IMR-90 (cell line): ENCODE results near the gene PPP1R14C. TPM values are rescaled to one million over a fixed set of nuclear protein-coding genes. Genes with fewer than 3 reads are reported as not detected.

Experiments
- ATAC-seq: fragments of 200-7000 bp; cut with Tn5 transposase; 2 replicates; pipeline ENCODE4 v1.9.1; 2020; ENCODE audit warnings: low read depth, mild to moderate bottlenecking, moderate library complexity
- BruUV-seq: library from RNA; stranded (reverse); fragments of 400-500 nt; replicated peaks from 2 replicates; lab custom pipeline; 2021; lab: Mats Ljungman, UMichigan
- CTCF ChIA-PET: fragments of 300-600 bp; formaldehyde crosslinking; extraction: SDS; loops from one replicate; lab custom pipeline; 2021; ENCODE audit warnings: antibody characterized with exemption; lab: Yijun Ruan, JAX
- POLR2A ChIA-PET: fragments of 300-600 bp; sonication (Branson Sonifier 250); formaldehyde crosslinking; loops from one replicate; lab custom pipeline; 2022; ENCODE audit warnings: antibody characterized with exemption; ENCODE audit not compliant: unreplicated experiment; lab: Charles Lee
- DNase-seq: peaks from one replicate; pipeline ENCODE4 v3.0.0; 2013
- H2AFZ ChIP-seq: replicated peaks from 2 replicates; pipeline ENCODE3; 2013; ENCODE audit warnings: low read length, mild to moderate bottlenecking; ENCODE audit not compliant: poor library complexity
- H2AK5ac ChIP-seq: 2 replicates; pipeline ENCODE4 v1.6.1; 2013; ENCODE audit warnings: low read depth, low read length, inconsistent platforms
- H2AK9ac ChIP-seq: replicated peaks from 2 replicates; pipeline ENCODE3; 2013; ENCODE audit warnings: mild to moderate bottlenecking, low read depth, low read length, moderate library complexity; ENCODE audit not compliant: poor library complexity
- H2BK120ac ChIP-seq: 2 replicates; pipeline ENCODE4 v1.6.1; 2013; ENCODE audit warnings: low read depth, low read length, inconsistent platforms
- H2BK15ac ChIP-seq: 3 replicates; pipeline ENCODE4 v1.6.1; 2013; ENCODE audit warnings: low read depth, low read length, inconsistent platforms
- H2BK20ac ChIP-seq: 2 replicates; pipeline ENCODE4 v1.6.1; 2013; ENCODE audit warnings: low read depth, mild to moderate bottlenecking, inconsistent platforms, low read length, moderate library complexity
- H2BK5ac ChIP-seq: 2 replicates; pipeline ENCODE4 v1.6.1; 2013; ENCODE audit warnings: mild to moderate bottlenecking, low read depth, low read length, inconsistent platforms; ENCODE audit not compliant: poor library complexity, severe bottlenecking
- H3K14ac ChIP-seq: replicated peaks from 2 replicates; pipeline ENCODE4 v1.6.1; 2013; ENCODE audit warnings: low read depth, low read length, inconsistent platforms
- H3K18ac ChIP-seq: 2 replicates; pipeline ENCODE4 v1.6.1; 2013; ENCODE audit warnings: low read depth, low read length, control low read depth
- H3K23ac ChIP-seq: 2 replicates; pipeline ENCODE4 v1.6.1; 2013; ENCODE audit warnings: low read depth, low read length, inconsistent platforms
- H3K27ac ChIP-seq: 2 replicates; pipeline ENCODE4 v1.5.1; 2013; ENCODE audit warnings: mild to moderate bottlenecking, control low read depth, low read length; ENCODE audit not compliant: insufficient read depth
- H3K27me3 ChIP-seq: 2 replicates; pipeline ENCODE4 v1.6.1; 2013; ENCODE audit warnings: low read length; ENCODE audit not compliant: control insufficient read depth, insufficient read depth
- H3K36me3 ChIP-seq: 2 replicates; pipeline ENCODE4 v1.6.1; 2013; ENCODE audit warnings: low read length, mixed read lengths; ENCODE audit not compliant: control insufficient read depth, insufficient read depth
- H3K4ac ChIP-seq: 2 replicates; pipeline ENCODE4 v1.6.1; 2013; ENCODE audit warnings: low read depth, low read length, inconsistent platforms
- H3K4me1 ChIP-seq: 2 replicates; pipeline ENCODE4 v1.6.1; 2013; ENCODE audit warnings: low read length, mixed read lengths; ENCODE audit not compliant: control insufficient read depth, insufficient read depth
- H3K4me2 ChIP-seq: 2 replicates; pipeline ENCODE4 v1.6.1; 2013; ENCODE audit warnings: low read depth, mild to moderate bottlenecking, control low read depth, low read length, moderate library complexity
- H3K4me3 ChIP-seq: 2 replicates; pipeline ENCODE4 v1.5.1; 2013; ENCODE audit warnings: low read depth, mild to moderate bottlenecking, control low read depth, low read length, moderate library complexity; ENCODE audit not compliant: insufficient read depth
- H3K56ac ChIP-seq: 2 replicates; pipeline ENCODE4 v1.6.1; 2013; ENCODE audit warnings: low read length, inconsistent platforms; ENCODE audit not compliant: insufficient read depth; ENCODE audit errors: extremely low read depth
- H3K79me1 ChIP-seq, 2 experiments: 2 replicates each; pipeline ENCODE4 v1.6.1; 2013; ENCODE audit warnings: low read length in 2 of 2, inconsistent platforms in 1 of 2, low read depth in 1 of 2
- H3K9ac ChIP-seq: 2 replicates; pipeline ENCODE4 v1.6.1; 2013; ENCODE audit warnings: low read depth, low read length, control low read depth
- H3K9me1 ChIP-seq: 2 replicates; pipeline ENCODE4 v1.6.1; 2013; ENCODE audit warnings: low read length, inconsistent platforms; ENCODE audit not compliant: insufficient read depth
- H3K9me3 ChIP-seq: 2 replicates; pipeline ENCODE4 v1.6.1; 2013; ENCODE audit warnings: low read length; ENCODE audit not compliant: control insufficient read depth, insufficient read depth
- H4K20me1 ChIP-seq: 2 replicates; pipeline ENCODE4 v1.6.1; 2013; ENCODE audit warnings: low read length, inconsistent platforms; ENCODE audit not compliant: insufficient read depth
- H4K5ac ChIP-seq: 2 replicates; pipeline ENCODE4 v1.6.1; 2013; ENCODE audit warnings: mild to moderate bottlenecking, low read depth, low read length, control low read depth
- H4K8ac ChIP-seq, 2 experiments: 2 replicates each; pipeline ENCODE4 v1.6.1; 2013; ENCODE audit warnings: low read depth in 2 of 2, low read length in 2 of 2, control low read depth in 1 of 2, inconsistent platforms in 1 of 2
- H4K91ac ChIP-seq: 2 replicates; pipeline ENCODE4 v1.6.1; 2013; ENCODE audit warnings: low read depth, low read length, inconsistent platforms; ENCODE audit not compliant: insufficient read depth
- BHLHE40 ChIP-seq: fragments of 150-350 bp; IDR thresholded peaks from 2 replicates; pipeline ENCODE4 v1.6.1; 2016; ENCODE audit warnings: mild to moderate bottlenecking, low read depth, low read length
- CEBPB ChIP-seq: IDR thresholded peaks from 2 replicates; pipeline ENCODE4 v1.6.1; 2012; ENCODE audit warnings: low read depth, low read length, improper control_type of control experiment
- CHD1 ChIP-seq: IDR thresholded peaks from 2 replicates; pipeline ENCODE4 v1.6.1; 2012; ENCODE audit warnings: low read depth, low read length, improper control_type of control experiment
- FOS ChIP-seq: fragments of 150-350 bp; IDR thresholded peaks from 2 replicates; pipeline ENCODE4 v1.6.1; 2016; ENCODE audit warnings: low read depth, low read length
- MAFK ChIP-seq: IDR thresholded peaks from 2 replicates; pipeline ENCODE4 v1.6.1; 2012; ENCODE audit warnings: low read depth, low read length, improper control_type of control experiment
- MAZ ChIP-seq: IDR thresholded peaks from 2 replicates; pipeline ENCODE4 v1.6.1; 2012; ENCODE audit warnings: low read depth, mild to moderate bottlenecking, low read length, improper control_type of control experiment, moderate library complexity, borderline replicate concordance
- MXI1 ChIP-seq: IDR thresholded peaks from 2 replicates; pipeline ENCODE4 v1.6.1; 2012; ENCODE audit warnings: low read depth, mild to moderate bottlenecking, low read length, moderate library complexity, borderline replicate concordance
- NFE2L2 ChIP-seq: fragments of 150-350 bp; IDR thresholded peaks from 2 replicates; pipeline ENCODE4 v1.6.1; 2016; ENCODE audit warnings: low read depth, mild to moderate bottlenecking, low read length
- POLR2A ChIP-seq: IDR thresholded peaks from 2 replicates; pipeline ENCODE4 v1.6.1; 2012; ENCODE audit warnings: mild to moderate bottlenecking, low read depth, low read length
- RAD21 ChIP-seq: IDR thresholded peaks from 2 replicates; pipeline ENCODE4 v1.6.1; 2012; ENCODE audit warnings: low read length, improper control_type of control experiment
- RCOR1 ChIP-seq: IDR thresholded peaks from 2 replicates; pipeline ENCODE4 v1.6.1; 2012; ENCODE audit warnings: mild to moderate bottlenecking, low read length, improper control_type of control experiment; ENCODE audit not compliant: insufficient replicate concordance
- RFX5 ChIP-seq: IDR thresholded peaks from 2 replicates; pipeline ENCODE4 v1.8.0; 2012; ENCODE audit warnings: low read depth, mild to moderate bottlenecking, low read length, moderate library complexity
- SMC3 ChIP-seq: fragments of 150-350 bp; IDR thresholded peaks from 2 replicates; pipeline ENCODE4 v1.6.1; 2016; ENCODE audit warnings: low read depth, mild to moderate bottlenecking, antibody characterized with exemption, low read length, moderate library complexity
- WGBS, 2 experiments: methylation state at CpG; one replicate each; pipeline versions ENCODE4 v1.1.5 to v1.1.7; 2013; ENCODE audit warnings: missing lambda C conversion rate in 2 of 2; ENCODE audit not compliant: insufficient read length in 1 of 2; ENCODE audit errors: extremely low coverage in 2 of 2; 5-methylcytosine and 5-hydroxymethylcytosine counted together
- dilution Hi-C: fragments of 300-500 bp; cut with HindIII; formaldehyde crosslinking; loops from one replicate; pipeline ENCODE4 v1.14.3; 2018; ENCODE audit warnings: low sequenced_read_pairs; ENCODE audit not compliant: unreplicated experiment
- in situ Hi-C: fragments of 300-500 bp; cut with MboI; formaldehyde crosslinking; loops from 3 replicates; pipeline ENCODE4 v1.14.3; 2019; ENCODE audit warnings: low sequenced_read_pairs, inconsistent platforms, mixed read lengths
- intact Hi-C: fragments of 100-400 bp; cut with micrococcal nuclease; formaldehyde crosslinking; loops from 2 replicates; pipeline ENCODE4 v1.10.0; 2022
- polyA plus RNA-seq, 3 experiments: library from polyadenylated mRNA; depleted of rRNA; stranded (reverse); fragments of >200 nt; gene quantifications; 2 replicates each; pipeline ENCODE4 v1.2.3, GENCODE V29; 2012; ENCODE audit warnings: low replicate concordance in 1 of 3
- total RNA-seq: library from RNA; depleted of rRNA; stranded (reverse); fragments of >200 nt; gene quantifications from 2 replicates; pipeline ENCODE4 v1.2.3, GENCODE V29; 2012
- TF ChIP-seq, protein P1 (sequence below): fragments of 150-350 bp; IDR thresholded peaks from 2 replicates; pipeline ENCODE4 v1.6.1; 2017; ENCODE audit warnings: mild to moderate bottlenecking, antibody characterized with exemption, low read length, low read depth
- TF ChIP-seq, protein P2 (sequence below): fragments of 150-350 bp; IDR thresholded peaks from 2 replicates; pipeline ENCODE4 v1.6.1; 2016; ENCODE audit warnings: low read depth, mild to moderate bottlenecking, low read length, moderate library complexity, borderline replicate concordance

The PPP1R14C gene
- total and polyA plus RNA-seq, 2 of the 4 experiments (the other 2 are of a cell fraction): not detected

DNA sequence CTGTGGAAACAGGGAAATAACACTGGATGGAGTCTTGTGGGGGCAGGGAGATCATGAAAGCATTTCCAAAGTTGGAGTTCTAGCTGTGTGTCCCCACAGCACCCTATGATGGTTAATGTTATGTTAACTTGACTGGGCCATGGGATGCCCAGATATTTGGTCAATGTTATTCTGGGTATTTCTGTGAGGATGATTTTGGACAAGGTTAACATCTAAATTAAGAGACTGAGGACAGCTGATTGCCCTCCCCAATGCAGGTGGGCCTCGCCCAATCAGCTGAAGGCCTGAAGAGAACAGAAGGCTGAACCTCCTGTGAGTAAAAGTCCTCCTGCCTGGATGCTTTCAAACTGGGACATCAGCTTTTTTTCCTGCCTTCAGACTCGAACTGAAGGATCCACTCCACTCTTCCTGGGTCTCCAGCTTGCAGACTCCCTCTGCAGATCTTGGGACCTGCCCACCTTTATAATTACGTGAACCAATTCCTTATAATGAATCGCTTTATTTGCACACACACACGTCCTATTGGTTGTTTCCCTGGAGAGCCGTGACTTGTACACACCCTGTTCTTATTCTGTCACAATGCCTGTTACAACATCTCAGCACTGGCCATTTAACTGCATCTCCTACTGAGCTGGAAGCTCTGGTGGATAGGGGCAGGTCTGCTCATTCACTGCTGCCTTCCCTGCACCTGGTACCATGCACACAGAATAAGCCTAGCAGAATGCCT, 126.4 kb downstream of the PPP1R14C start:
- no peaks in the 10 kb centered on the region for H3K9me3 ChIP-seq
- H3K23ac ChIP-seq: no peak overlapping the region
- no peak overlapping the region for H3K4ac ChIP-seq
- H2BK120ac ChIP-seq: no peak overlapping the region
- H2BK5ac ChIP-seq: no peak overlapping the region
- no peaks in the 10 kb centered on the region for H3K36me3 ChIP-seq
- no peak overlapping the region for H2AFZ ChIP-seq
- H3K4me3 ChIP-seq: no peak overlapping the region
- H3K4me1 ChIP-seq: peaks cover 10% of the 10 kb centered on the region
- H3K9ac ChIP-seq: no peak overlapping the region
- H2BK20ac ChIP-seq: no peak overlapping the region; the same call in 1 of the 2 replicates
- H3K18ac ChIP-seq: no peak overlapping the region
- ChIA-PET CTCF (interaction anchor here (0.7 to 1.0 kb wide), 3 partner anchors 9 to 143 kb away, joined by 3 to 6 read pairs (median 4); no protein-coding TSS in a partner anchor), POLR2A (no interaction called here)
- no peak overlapping the region for H4K8ac ChIP-seq
- H3K79me1 ChIP-seq: no peaks in the 10 kb centered on the region
- H3K56ac ChIP-seq: no peak overlapping the region
- no peak overlapping the region for H4K5ac ChIP-seq
- no TSS peak for BruUV-seq
- no peak overlapping the region for H3K14ac ChIP-seq
- WGBS, 2 experiments: 100% methylated on average over 1 of the region's 6 CpGs; no CpG with 5 or more reads in 1 of the 2 experiments
- in situ Hi-C loops (no loop called here), dilution Hi-C loops (no loop called here), intact Hi-C loops (no loop called here)
- H2AK9ac ChIP-seq: no peak overlapping the region
- H4K91ac ChIP-seq: no peak overlapping the region
- H3K4me2 ChIP-seq: no peak overlapping the region
- no peak overlapping the region; the same call in 2 of the 3 replicates for H2BK15ac ChIP-seq
- no peak for ATAC-seq
- no peak overlapping the region for H2AK5ac ChIP-seq
- peaks cover 10% of the 10 kb centered on the region for H3K9me1 ChIP-seq
- no peak for DNase-seq
- H3K27me3 ChIP-seq: no peaks in the 10 kb centered on the region; the same call in 1 of the 2 replicates
- no peak overlapping the region for H3K27ac ChIP-seq
- H4K20me1 ChIP-seq: no peaks in the 10 kb centered on the region
- TF ChIP-seq, protein P1, sequence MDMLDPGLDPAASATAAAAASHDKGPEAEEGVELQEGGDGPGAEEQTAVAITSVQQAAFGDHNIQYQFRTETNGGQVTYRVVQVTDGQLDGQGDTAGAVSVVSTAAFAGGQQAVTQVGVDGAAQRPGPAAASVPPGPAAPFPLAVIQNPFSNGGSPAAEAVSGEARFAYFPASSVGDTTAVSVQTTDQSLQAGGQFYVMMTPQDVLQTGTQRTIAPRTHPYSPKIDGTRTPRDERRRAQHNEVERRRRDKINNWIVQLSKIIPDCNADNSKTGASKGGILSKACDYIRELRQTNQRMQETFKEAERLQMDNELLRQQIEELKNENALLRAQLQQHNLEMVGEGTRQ: no peak
- TF ChIP-seq MAZ: no peak
- TF ChIP-seq CHD1: no peak
- TF ChIP-seq BHLHE40: no peak
- TF ChIP-seq SMC3: no peak
- no peak for TF ChIP-seq CEBPB
- no peak for TF ChIP-seq FOS
- TF ChIP-seq POLR2A: no peak
- no peak for TF ChIP-seq RCOR1
- TF ChIP-seq, protein P2, sequence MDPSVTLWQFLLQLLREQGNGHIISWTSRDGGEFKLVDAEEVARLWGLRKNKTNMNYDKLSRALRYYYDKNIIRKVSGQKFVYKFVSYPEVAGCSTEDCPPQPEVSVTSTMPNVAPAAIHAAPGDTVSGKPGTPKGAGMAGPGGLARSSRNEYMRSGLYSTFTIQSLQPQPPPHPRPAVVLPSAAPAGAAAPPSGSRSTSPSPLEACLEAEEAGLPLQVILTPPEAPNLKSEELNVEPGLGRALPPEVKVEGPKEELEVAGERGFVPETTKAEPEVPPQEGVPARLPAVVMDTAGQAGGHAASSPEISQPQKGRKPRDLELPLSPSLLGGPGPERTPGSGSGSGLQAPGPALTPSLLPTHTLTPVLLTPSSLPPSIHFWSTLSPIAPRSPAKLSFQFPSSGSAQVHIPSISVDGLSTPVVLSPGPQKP: no peak
- no peak for TF ChIP-seq RFX5
- no peak for TF ChIP-seq MXI1
- no peak for TF ChIP-seq RAD21
- TF ChIP-seq NFE2L2: no peak
- no peak for TF ChIP-seq MAFK
